ENCODE data around the gene DSCAML1. TPM values are rescaled to one million over a fixed set of nuclear protein-coding genes. Genes with fewer than 3 reads are reported as not detected.

Gene DSCAML1
- total and polyA plus RNA-seq, 7 donors, result 0.04 to 0.52 (median 0.06) TPM

- H3K27me3 ChIP-seq (ENCODE audit: insufficient read depth in 3 of 3, low read length in 2 of 3), result peaks cover 0 to 23% (median 0%) of the 10 kb centered on the region in 3 donors
- H3K9me3 ChIP-seq, result no peaks in the 10 kb centered on the region
- intact Hi-C loops (cut with DNase I), result no loop called here
- H3K27ac ChIP-seq, result no peak overlapping the region
- 26 to 38% (median 31%) methylated on average over 10 of the region's 10 CpGs for WGBS, 3 donors
- no peaks in the 10 kb centered on the region for H3K36me3 ChIP-seq (ENCODE audit: insufficient read depth in 1 of 2, low read depth in 1 of 2)
- no peak for DNase-seq
- ATAC-seq, result no peak
- TF ChIP-seq, protein P1, sequence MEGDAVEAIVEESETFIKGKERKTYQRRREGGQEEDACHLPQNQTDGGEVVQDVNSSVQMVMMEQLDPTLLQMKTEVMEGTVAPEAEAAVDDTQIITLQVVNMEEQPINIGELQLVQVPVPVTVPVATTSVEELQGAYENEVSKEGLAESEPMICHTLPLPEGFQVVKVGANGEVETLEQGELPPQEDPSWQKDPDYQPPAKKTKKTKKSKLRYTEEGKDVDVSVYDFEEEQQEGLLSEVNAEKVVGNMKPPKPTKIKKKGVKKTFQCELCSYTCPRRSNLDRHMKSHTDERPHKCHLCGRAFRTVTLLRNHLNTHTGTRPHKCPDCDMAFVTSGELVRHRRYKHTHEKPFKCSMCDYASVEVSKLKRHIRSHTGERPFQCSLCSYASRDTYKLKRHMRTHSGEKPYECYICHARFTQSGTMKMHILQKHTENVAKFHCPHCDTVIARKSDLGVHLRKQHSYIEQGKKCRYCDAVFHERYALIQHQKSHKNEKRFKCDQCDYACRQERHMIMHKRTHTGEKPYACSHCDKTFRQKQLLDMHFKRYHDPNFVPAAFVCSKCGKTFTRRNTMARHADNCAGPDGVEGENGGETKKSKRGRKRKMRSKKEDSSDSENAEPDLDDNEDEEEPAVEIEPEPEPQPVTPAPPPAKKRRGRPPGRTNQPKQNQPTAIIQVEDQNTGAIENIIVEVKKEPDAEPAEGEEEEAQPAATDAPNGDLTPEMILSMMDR (IDR thresholded peaks at IDR 0.05), result no peak
- H3K4me3 ChIP-seq, result no peak overlapping the region
- H3K4me1 ChIP-seq, result no peaks in the 10 kb centered on the region
Observed at GRCh38 chr11:117600234-117600783, 196.7 kb downstream of the DSCAML1 start.

DNA sequence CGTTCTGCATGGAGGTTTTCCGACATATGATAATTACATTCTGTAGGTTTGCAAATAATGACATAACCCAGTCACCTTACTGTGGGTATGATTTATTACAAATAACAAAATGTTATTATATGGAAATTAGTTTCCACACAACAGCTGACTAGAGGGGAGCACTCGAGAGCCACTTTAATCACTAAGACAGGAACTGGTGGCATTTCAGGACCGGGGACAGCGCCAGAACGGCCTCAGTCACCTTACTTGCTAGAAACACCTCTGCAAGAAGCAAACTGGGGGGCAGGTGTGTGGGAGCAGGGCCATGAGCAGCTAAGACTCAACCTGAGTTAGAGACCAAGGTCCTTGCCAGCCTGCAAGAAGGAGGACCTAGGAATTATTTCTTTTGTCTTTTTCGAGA, 199.9 kb downstream of the DSCAML1 start:
- H3K4me3 ChIP-seq, result no peak overlapping the region
- TF ChIP-seq, protein P1 (IDR thresholded peaks at IDR 0.05), result no peak
- H3K27ac ChIP-seq, result no peak overlapping the region
- intact Hi-C loops (cut with DNase I), result no loop called here
- WGBS, 3 donors, result 42 to 48% (median 46%) methylated on average over 7 of the region's 7 CpGs
- peaks cover 0 to 26% (median 0%) of the 10 kb centered on the region in 3 donors for H3K27me3 ChIP-seq (ENCODE audit: insufficient read depth in 3 of 3, low read length in 2 of 3)
- H3K36me3 ChIP-seq (ENCODE audit: insufficient read depth in 1 of 2, low read depth in 1 of 2), result no peaks in the 10 kb centered on the region
- DNase-seq (no peak), ATAC-seq (no peak)
- H3K9me3 ChIP-seq, result no peaks in the 10 kb centered on the region
- H3K4me1 ChIP-seq, result no peaks in the 10 kb centered on the region

- no peak for ATAC-seq
- Histone ChIP-seq H3K4me3 (no peak overlapping the region), H3K9me3 (no peaks in the 10 kb centered on the region), H3K27me3 (ENCODE audit: insufficient read depth in 3 of 3, low read length in 2 of 3) (peaks cover 0 to 31% (median 0%) of the 10 kb centered on the region in 3 donors), H3K36me3 (ENCODE audit: insufficient read depth in 1 of 2, low read depth in 1 of 2) (no peaks in the 10 kb centered on the region), H3K27ac (no peak overlapping the region), H3K4me1 (no peaks in the 10 kb centered on the region)
- TF ChIP-seq, protein P1 (IDR thresholded peaks at IDR 0.05), result no peak
- 38 to 53% (median 49%) methylated on average over 6 of the region's 6 CpGs for WGBS, 3 donors
- intact Hi-C loops (cut with DNase I), result no loop called here
- no peak for DNase-seq
Observed at GRCh38 chr11:117595440-117595839, 201.6 kb downstream of the DSCAML1 start.

GRCh38 chr11:117594721-117595120, 202.3 kb downstream of the DSCAML1 start:
- no peak for ATAC-seq
- H3K4me3 ChIP-seq, result no peak overlapping the region
- intact Hi-C loops (cut with DNase I), result no loop called here
- TF ChIP-seq, protein P1 (IDR thresholded peaks at IDR 0.05), result no peak
- no peaks in the 10 kb centered on the region for H3K9me3 ChIP-seq
- no peak for DNase-seq
- no peak overlapping the region for H3K27ac ChIP-seq
- H3K4me1 ChIP-seq, result no peaks in the 10 kb centered on the region
- H3K27me3 ChIP-seq (ENCODE audit: insufficient read depth in 3 of 3, low read length in 2 of 3), result peaks cover 0 to 31% (median 0%) of the 10 kb centered on the region in 3 donors
- 31 to 43% (median 31%) methylated on average over 1 of the region's 1 CpG for WGBS, 3 donors
- no peaks in the 10 kb centered on the region for H3K36me3 ChIP-seq (ENCODE audit: insufficient read depth in 1 of 2, low read depth in 1 of 2)

- intact Hi-C loops (cut with DNase I), result no loop called here
- peaks cover 0 to 38% (median 0%) of the 10 kb centered on the region in 3 donors for H3K27me3 ChIP-seq (ENCODE audit: insufficient read depth in 3 of 3, low read length in 2 of 3)
- no peak overlapping the region for H3K27ac ChIP-seq
- ATAC-seq (no peak), DNase-seq (no peak)
- no peak overlapping the region for H3K4me3 ChIP-seq
- 71 to 87% (median 81%) methylated on average over 10 of the region's 10 CpGs for WGBS, 3 donors
- H3K4me1 ChIP-seq, result no peaks in the 10 kb centered on the region
- TF ChIP-seq, protein P1 (IDR thresholded peaks at IDR 0.05), result no peak
- no peaks in the 10 kb centered on the region for H3K36me3 ChIP-seq (ENCODE audit: insufficient read depth in 1 of 2, low read depth in 1 of 2)
- no peaks in the 10 kb centered on the region for H3K9me3 ChIP-seq
Observed at GRCh38 chr11:117593065-117593464, 204.0 kb downstream of the DSCAML1 start.

Measured in psoas muscle (tissue), 8 donors.